Stimulated activated CD4-positive, alpha-beta T cell treated with anti-CD3 and anti-CD28 coated beads, Interleukin-2, amount 100 ng/mL, for 24 hours (primary cell): ENCODE measurements around the gene TMEM132C.
"Not testable (repeated sequence)": the region's sequence is repeated elsewhere in the genome, so short reads cannot be mapped to it uniquely, and the experiment has no call there.

Experiments used
- DNase-seq, 2 donors: peaks; one replicate each; pipeline ENCODE4 v3.0.0-alpha.2; 2020

The TMEM132C gene

DNA sequence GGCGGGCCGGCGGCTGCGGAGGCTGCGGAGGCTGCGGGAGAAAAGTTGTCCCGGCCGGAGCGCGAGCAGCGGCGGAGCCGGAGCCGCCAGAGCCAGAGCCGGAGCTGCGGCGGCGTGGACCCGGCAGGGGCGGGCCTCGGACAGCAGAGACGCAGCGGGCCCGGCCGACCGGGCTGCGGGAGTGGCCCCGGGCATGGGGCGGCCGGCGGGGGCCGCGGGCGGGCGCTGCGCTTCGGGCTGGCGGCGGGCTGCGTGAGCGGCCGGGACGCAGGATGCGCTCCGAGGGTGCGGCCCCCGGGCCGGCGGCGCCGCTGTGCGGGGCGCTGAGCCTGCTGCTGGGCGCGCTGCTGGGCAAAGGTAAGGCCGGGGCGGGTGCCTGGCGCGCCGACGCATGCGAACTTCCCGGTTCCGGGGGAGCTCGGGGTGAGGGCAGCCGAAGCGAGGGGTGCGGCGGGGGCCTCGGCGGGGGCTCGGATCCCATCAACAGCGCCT is at the start of gene TMEM132C:
TMEM132C (plus strand) TSS at position 40 of the 492 bp plus-strand sequence; CDS start at position 273, 233 bp downstream.
- no peak for DNase-seq

DNA sequence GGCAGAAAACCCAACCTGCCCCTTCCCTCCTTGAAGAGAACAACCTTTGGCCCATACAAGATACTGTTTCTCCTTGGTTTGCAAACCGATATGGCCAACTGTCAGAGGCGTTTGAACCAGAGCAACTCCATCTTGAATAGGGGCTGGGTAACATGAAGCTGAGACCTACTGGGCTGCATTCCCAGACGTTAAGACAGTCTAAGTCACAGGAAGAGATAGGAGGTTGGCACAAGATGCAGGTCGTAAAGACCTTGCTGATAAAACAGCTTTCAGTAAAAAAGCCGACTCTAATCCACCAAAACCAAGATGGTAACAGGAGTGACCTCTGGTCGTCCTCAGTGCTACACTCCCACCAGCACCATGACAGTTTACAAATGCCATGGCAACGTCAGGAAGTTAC is 42.7 kb upstream of the TMEM132C start:
- DNase-seq, result no peak

DNA sequence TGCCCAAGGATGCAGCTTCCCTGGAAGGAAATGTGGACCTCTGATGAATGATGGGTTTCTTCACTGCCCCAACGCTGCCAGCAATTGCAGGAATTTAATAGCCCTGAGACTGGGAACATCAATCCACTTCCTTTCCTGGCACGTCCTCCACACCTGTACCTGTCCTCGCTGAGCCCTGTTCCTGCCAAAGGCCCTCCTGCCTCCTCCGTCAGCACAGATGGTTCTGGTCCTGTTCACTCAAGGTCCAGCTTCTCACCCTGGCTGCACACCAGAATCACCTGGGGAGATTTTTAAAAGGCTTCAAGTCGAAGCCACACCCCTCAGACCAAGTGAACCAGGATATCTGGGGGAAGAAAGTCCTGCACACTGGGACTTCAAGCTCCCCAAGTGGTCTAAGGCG is 38.4 kb upstream of the TMEM132C start:
- no peak for DNase-seq

DNA sequence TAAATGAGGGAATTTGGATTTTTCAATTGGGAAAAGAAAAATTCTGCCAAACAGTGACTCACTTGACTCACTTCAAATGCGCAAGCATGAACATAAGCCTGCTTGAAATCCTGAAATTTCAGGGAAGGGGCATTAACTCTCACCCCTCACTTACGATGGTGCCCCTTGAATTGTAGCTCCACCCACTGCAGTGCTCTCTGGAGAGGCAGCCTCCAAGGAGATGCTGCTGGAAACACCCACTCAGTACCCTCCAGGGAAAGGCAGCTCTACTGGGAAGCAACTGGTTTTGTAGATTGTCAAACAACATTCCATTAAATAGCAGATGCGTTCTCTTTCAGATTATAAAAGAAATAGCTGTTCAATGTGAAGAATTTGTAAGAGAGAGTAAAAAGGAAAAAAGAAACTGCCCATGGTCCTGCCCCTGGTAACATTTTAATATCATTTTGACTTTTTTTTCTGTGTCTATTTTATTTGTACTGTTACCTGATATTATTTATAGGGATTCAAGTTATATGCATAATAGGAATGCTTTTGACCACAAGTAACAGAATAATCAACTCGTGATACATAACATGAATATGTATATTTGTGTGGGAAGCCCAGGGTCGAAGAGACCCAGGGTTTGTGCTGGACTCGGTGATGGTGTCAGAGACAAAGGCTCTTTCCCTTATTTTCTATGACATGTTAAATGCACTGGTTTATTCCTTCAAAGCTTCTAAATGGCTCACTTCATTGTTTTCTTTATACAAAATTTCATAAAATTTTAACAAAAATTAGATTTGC is 31.1 kb upstream of the TMEM132C start:
- no peak for DNase-seq

DNA sequence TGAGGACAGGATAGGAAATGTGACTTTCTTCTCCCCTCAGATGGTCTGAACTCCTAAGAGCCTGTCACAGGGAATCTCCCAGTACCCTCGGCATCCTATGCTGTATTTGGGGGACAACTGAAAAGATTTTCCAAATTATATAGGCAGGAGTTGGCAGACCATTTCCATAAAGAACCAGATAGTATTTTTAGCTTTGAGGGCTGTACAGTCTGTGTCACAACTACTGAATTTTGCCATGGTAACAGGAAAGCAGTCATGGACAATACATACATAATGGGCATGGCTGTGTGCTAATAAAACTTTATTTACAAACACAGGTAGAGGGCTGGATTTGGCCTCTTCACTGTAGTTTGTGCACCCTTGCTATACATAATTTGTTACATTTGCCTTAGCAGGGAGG is 30.4 kb upstream of the TMEM132C start:
- DNase-seq, result no peak

DNA sequence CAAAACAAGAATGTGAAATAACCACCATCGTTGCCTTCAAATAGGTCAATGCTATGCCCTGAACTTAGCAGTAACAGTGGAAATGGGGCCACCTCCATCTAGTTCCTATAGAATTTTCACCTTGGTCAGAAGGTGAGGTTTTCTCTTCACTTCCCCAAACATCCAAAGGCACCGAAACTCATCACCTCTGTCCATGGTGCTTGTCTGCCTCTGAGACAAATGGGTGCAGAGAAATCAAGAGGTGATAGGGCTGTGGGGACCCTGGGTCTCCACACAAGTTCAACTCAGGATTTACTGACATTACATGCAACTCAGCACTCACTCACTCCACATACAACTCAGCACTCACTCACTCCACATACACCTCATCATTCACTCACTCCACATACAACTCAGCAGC is 26.2 kb upstream of the TMEM132C start:
- no peak for DNase-seq

DNA sequence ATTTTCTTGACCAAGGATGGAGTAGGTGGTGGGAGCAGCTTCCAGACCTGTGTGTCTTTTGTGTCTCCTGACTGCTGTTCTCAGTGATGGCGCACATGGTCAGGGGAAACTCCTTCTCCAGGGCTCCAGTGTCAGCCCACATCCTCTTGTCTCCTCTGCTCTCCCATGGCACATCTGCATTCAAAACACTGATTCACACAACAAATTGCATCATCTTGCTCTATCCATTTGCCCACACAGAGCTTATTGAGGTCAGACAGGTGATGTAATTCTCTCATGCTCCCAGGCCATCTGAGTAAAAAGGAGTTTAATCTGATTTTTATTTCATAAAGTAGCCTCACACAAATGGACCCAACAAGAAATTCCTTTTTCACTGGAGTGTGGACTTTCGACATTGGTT is 21.8 kb upstream of the TMEM132C start:
- DNase-seq, result no peak

DNA sequence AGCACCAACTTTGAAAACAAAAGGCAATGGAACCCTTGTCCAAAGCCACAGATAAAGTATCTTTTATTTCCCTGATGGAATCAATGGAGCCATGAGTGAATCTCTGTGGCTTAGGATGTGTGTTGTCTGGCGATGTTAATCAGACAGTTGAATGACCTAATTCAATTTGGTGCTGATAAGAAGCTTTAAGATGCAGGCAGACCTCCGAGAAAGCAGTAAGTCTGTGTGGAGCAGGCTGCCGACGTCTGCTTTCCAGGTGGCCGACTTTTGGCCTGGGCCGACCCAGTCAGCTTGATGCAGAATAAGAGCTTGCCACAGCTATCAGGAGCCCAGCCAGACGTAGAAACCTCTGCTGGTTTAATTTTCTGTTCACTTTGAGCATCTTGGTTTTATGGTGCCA is 21.1 kb upstream of the TMEM132C start:
- DNase-seq, result no peak

DNA sequence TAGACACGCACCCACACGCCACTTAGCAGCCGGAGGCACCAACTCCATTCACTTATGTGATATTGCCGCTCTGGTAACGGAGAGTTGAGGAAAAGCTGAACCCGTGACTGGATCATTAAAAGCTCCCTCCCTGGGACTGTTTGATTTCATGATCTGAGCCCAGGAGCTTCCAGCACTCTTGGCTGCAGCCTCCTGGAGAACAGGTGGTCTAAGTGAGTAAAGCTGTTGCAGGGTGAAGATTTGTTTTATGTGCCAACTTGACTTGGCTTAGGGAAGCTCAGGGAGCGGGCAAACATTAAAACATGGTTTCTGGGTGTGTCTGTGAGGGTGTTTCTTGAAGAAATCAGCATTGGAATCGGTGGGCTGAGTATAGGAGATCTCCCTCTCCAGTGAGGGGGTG is 16.9 kb upstream of the TMEM132C start:
- DNase-seq, result no peak

DNA sequence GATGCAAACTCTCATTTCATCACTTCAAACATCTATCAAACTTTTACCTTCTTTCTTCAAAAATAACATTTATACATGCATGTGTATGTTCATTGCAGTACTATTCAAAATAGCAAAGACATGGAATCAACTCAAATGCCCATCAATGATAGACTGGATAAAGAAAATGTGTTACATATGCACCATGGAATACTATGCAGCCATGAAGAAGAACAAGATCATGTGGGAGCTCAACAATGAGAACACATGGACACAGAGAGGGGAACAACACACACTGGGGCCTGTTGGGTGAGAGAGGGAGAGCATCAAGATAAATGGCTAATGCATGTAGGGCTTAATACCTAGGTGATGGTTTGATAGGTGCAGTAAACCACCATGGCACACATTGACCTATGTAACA is 13.1 kb upstream of the TMEM132C start:
- not testable (repeated sequence) for DNase-seq

DNA sequence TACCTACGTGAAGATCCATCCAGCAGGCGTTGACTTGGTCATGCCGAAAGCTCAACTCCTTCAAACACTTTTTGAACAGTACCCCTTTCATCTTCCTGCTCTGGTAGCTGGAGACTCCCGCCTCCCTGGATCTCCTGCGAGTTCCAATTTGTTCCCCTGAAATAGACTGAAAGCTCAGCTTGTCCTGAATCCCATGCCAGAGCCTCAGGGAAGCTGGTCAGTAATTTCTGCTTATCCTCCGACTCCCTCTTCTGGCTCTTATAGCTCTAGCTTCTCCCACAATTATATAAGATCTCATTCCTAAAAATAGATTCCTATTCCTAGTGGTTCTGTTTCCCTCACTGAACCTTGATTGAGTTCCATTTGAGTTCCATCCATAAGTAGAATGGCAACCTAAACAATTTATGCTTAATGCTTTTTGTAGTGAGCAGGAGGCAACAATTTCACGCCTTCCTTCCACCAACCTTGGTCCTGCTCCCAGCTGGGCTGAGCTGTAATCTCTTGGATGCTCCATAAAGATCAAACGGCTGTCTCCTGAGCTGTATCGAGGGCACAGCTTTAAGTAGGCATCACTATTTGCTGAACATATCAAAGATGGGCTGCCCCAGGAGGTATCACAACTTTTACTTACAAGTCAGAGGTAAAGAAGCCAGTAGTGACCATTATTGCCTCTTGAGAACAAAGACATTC is 8.0 kb upstream of the TMEM132C start:
- no peak for DNase-seq

DNA sequence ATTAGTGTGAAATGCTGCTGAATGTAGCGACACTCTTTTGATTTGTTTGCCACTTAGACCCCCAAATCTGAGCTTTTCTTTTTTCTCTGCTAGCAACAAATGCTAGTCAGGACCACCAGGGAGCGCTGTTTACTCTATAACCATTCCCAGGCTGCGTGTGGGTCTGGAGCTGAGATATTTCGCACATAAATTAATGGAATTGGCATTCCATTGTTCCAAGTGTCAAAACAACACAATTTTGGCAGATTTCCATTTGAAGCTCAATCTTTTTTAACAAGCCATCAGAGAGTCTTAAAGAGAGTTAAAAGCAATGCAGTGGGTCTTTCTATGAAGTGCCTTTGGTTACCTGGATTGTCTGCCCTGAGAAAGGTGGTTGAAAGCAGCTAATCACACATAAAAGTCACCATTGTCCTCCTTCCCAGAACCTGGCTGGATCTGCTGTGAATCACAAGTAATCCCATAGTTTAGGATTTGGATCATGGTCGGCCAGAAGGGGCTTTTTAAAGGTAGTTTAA is 7.4 kb upstream of the TMEM132C start:
- peak in 1 of 2 donors; percentile 5 for DNase-seq

DNA sequence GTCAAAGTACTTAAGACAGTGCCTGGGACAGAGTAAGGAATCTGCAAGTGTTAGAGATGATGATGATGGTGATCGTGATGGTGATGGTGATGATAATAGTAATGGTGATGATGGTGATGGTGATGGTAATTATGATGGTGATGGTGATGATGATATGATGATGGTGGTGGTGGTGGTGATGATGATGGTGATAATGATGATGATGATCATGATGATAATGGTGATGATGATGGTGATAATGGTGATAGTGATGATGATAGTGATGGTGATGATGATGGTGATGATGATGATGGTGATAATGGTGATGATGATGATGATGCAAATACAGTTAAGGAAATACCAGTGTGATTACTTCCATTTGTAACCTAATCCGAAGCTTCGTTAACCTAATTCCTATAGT is 5.2 kb upstream of the TMEM132C start:
- DNase-seq, result no peak

DNA sequence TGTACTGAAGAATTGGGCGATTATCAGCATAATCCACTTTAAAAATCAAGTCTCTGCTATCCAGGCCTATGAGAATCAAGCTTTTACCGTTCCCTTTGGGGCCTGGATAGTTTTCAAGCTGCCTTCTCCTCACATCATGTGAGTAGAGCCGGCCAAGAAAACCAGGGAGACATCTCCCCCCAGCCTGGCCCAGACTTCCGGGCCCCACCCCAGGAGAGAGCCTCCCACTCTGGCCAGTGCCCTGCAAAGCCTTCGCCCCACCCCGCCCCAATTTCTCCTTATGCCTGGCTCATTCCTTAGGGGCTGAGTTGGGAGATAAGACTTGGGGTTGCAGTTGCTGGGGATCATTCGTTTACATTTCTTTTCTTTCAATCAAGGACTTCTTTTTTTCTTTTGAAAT is 1.4 kb upstream of the TMEM132C start:
- no peak for DNase-seq

DNA sequence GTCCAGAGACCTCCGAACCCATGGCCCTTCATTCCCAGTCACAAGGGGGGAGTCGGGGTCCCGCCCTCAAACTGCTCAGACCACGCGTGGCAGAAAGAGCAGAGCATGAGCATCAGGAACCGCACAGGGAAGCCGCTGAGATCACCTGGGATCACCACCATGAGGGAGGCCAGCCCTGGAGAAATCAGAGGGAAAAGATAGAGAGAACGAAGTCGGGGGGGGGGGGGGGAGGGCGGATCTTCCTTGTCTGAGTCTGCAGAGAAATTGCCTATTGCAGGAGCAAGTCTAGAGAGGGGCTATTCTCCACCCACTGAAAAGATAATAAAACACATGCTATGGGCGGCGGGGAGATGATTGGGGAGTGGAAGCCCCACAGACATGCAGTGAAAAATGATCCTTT is 884 bp upstream of the TMEM132C start:
- DNase-seq, result no peak

DNA sequence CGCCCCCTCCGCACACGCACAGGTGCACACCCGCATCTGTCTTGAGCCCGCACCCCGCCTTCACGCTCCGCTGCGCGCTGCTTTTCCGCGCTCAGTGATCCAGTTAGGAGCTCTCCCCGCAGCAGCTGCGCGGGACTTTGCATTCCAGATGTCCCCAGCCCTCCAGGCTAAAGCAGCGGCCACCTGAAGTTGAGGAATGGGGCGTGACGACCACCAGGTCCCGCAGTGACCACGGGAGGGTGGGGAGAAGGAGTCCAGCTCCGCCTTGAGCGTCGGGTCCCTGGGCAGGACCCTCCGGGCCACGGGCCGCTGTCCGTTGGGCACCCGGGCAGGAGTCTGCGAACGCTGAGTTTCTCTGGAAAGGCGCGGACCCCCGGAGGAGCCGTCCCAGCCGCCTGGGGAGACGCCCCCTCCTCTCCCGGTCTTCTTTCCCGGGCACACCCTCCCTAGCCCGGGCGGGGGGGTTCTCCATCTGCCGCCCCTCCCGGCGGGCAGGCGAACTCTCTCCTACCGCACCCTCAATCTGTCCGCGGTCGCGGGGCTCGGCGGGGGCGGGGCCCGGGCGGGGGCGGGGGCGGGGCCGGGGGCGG is 334 bp upstream of the TMEM132C start:
- DNase-seq, result no peak

DNA sequence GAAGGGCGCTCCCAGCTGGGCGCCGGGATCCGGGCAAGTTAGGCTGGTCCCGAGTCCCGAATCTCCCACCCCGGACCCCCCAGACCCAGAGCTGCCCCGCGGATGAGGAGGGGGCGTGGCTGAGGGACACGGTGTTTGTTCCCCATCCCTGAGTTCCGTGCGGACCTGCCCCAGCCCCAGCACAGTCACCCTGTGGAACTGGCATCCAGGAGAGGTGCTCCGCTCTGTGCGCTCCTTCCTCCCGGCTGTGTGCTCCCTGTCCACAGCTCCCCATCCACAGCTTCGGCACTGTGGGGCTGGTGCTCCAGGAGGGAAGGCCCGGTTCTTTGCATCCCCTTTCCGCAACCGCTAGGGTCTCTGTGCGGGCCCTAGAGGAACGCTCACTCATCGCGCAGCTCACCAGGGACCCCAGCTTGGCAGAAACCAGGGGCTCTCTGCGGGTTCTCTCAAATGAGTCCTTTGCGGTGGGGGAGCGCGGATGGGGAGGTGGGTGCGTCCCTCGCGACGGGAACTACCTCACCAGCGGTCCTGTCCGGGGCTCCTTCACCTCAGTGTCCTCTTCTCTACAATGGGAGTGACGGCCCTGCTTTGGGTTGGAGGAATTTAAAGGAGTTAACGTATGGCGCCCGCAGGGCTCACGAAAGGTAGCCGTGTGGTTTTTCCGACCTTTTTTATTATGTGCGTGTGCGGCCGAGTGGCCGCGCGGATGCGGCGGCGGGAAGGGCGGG is 845 bp downstream of the TMEM132C start:
- DNase-seq, result no peak

DNA sequence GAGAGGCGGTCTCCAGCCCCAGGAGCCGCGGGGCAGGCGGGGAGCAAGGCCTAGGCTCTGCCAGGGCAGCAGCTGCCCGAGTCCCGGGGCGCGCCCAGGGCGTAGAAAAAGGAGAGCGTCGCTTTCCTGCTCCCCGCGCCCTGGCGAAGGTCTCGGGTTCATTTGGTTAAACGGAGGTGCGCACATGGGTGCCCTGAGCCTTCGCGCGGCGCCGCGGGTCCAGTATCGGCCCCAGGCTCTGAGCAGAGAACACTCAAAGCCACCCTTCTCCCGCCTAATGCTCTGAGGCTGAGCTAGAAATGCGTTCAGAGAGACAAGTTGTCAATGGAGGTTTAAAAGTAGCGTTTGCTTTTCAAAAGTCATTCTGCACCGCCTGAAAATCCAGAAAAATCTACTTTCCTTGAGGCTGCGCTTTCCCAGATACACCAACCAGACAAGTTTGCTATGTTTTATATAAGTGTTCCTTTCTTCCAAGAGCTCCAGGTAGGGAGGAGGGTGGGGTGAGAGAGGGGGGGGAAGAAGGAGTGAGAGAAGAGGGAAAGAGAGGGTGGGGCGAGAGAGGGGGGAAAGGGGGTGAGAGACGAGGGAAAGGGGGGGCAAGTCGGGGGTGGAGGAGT is 1.5 kb downstream of the TMEM132C start:
- DNase-seq, result no peak

DNA sequence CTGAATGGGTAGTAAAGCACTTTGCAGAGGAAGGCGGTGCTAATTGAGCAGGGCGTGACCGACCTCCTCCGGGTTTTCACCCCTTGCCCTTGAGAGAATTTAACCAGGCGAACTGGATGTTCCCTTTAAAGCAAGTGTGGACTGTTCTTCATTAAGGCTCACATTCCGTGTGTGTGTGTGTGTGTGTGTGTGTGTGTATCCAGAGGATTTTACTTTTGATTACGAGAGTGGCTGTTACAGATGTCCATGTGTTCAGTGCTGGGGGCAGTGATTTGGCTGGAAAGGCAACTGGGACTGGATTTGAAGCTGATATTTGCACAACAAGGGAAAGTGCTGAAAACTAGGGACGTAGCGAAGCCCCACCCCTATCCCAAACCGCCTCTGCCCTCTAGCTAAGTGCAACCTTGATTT is 2.2 kb downstream of the TMEM132C start:
- DNase-seq, result no peak

DNA sequence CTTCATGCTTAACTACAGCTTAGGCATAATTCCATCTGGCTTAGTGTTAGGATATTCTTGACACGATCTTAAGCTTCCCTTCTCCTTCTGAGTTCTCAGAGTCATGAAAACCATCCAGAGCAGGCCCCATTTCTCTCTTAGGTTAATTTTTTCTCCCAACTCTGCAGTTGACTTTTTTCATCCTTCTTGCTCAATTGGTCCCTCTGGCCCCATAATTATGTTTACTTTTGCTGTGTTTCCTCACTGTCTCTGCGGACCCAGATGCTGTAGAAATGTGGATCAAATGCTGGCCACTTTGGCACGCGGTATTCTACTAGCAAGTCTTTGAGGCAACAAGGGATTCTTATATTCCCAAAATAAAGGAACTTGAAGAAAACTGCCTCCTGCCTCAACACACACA is 9.5 kb downstream of the TMEM132C start:
- DNase-seq, result no peak

DNA sequence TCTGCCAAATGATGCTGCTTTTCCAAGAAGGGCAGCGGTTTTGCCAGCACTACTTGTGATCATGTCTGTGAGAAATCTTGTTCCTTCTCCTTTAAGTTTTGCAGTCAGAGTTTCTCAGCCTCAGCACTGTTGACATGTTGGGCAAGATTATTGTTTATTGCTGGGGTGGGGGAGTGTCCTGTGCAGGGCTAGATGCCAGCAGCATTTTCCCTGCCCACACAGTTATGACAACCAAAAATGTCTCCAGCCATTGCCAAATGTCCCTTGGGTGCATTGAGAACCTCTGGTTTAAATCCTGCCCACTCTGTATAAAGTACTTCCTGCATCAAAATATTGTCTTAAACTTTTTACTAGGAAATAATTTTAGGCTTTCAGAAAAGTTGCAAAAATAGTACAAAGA is 20.0 kb downstream of the TMEM132C start:
- no peak for DNase-seq

DNA sequence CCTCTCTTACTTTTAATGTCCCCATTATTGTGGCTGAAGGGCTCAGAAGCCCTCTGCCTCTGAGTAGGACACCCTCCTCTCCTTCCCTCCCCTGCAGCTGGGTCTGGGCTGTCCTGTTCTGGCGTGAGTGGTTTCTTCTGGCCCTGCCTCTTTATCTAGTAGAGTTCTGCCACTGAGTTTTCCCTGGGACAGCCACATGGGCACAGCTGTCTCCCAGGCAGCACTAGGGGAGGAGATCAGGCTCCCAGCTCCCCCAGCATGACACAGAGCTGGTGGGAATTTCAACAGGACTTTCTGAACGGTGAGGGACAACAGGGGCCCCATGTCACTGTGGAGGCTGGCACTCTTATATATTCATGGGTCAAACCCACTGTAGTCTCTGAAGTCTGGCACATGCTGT is 21.4 kb downstream of the TMEM132C start:
- DNase-seq, result no peak

DNA sequence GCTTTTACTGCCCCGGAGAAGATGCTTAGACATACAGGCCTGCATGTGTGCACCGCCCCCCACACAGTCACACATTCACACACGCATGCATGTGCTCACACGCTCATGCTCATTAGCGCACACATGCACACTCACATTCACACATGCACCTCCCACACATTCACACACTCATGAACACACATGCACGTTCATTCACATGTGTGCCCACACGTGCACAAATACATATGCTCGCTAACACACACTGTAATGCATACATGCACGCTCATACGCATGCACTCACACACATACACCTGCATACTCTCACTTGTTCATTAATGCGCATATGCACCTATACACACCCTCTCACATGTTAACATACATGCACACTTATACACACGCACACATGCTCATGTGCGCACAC is 21.9 kb downstream of the TMEM132C start:
- DNase-seq, result no peak
